ENCODE results near the gene AGAP1. TPM values are rescaled to one million over a fixed set of nuclear protein-coding genes. Genes with fewer than 3 reads are reported as not detected.
A peak's percentile ranks its signal among the peaks of the same experiment; 100 is the strongest.

AGAP1 gene
- total RNA-seq, 1 donor = 18.5 TPM

GRCh38 chr2:235799281-235799680 is 305.4 kb downstream of the AGAP1 start:
- Histone ChIP-seq H3K4me3 (ENCODE audit: insufficient read depth, low read length) (no peak overlapping the region), H3K9me3 (ENCODE audit: low read depth, low read length) (no peaks in the 10 kb centered on the region), H4K20me1 (ENCODE audit: insufficient read depth, low read length) (peaks cover 6% of the 10 kb centered on the region), H3K36me3 (ENCODE audit: insufficient read depth, low read length) (peaks cover 10% of the 10 kb centered on the region), H3K27ac (ENCODE audit: low read depth, low read length) (no peak overlapping the region), H2AFZ (ENCODE audit: low read length) (no peak overlapping the region), H3K4me1 (ENCODE audit: insufficient read depth, low read length) (no peaks in the 10 kb centered on the region), H3K27me3 (ENCODE audit: insufficient read depth, low read length) (no peaks in the 10 kb centered on the region), H3K4me2 (ENCODE audit: insufficient read depth, low read length) (no peak overlapping the region), H3K79me2 (ENCODE audit: insufficient read depth, low read length) (peaks cover 4% of the 10 kb centered on the region)
- no peak for DNase-seq (ENCODE audit: insufficient read length, low spot score, missing footprints)
- no peak for TF ChIP-seq CTCF (IDR thresholded peaks at IDR 0.05; ENCODE audit: extremely low read depth, low read depth, low read length)

- H4K20me1 ChIP-seq (ENCODE audit: insufficient read depth, low read length) = peaks cover 6% of the 10 kb centered on the region
- H3K36me3 ChIP-seq (ENCODE audit: insufficient read depth, low read length) = peaks cover 10% of the 10 kb centered on the region
- no peak for DNase-seq (ENCODE audit: insufficient read length, low spot score, missing footprints)
- H3K27me3 ChIP-seq (ENCODE audit: insufficient read depth, low read length) = no peaks in the 10 kb centered on the region
- H3K4me3 ChIP-seq (ENCODE audit: insufficient read depth, low read length) = no peak overlapping the region
- no peaks in the 10 kb centered on the region for H3K4me1 ChIP-seq (ENCODE audit: insufficient read depth, low read length)
- H3K79me2 ChIP-seq (ENCODE audit: insufficient read depth, low read length) = peaks cover 4% of the 10 kb centered on the region
- H2AFZ ChIP-seq (ENCODE audit: low read length) = no peak overlapping the region
- TF ChIP-seq CTCF (IDR thresholded peaks at IDR 0.05; ENCODE audit: extremely low read depth, low read depth, low read length) = no peak
- H3K27ac ChIP-seq (ENCODE audit: low read depth, low read length) = no peak overlapping the region
- H3K4me2 ChIP-seq (ENCODE audit: insufficient read depth, low read length) = no peak overlapping the region
- H3K9me3 ChIP-seq (ENCODE audit: low read depth, low read length) = no peaks in the 10 kb centered on the region
Measured at GRCh38 chr2:235802542-235802941, 308.7 kb downstream of the AGAP1 start.

- TF ChIP-seq CTCF (IDR thresholded peaks at IDR 0.05; ENCODE audit: extremely low read depth, low read depth, low read length) = peak; percentile 32
- no peak for DNase-seq (ENCODE audit: insufficient read length, low spot score, missing footprints)
- no peaks in the 10 kb centered on the region for H3K9me3 ChIP-seq (ENCODE audit: low read depth, low read length)
- H3K4me1 ChIP-seq (ENCODE audit: insufficient read depth, low read length) = no peaks in the 10 kb centered on the region
- peaks cover 6% of the 10 kb centered on the region for H4K20me1 ChIP-seq (ENCODE audit: insufficient read depth, low read length)
- H3K36me3 ChIP-seq (ENCODE audit: insufficient read depth, low read length) = peaks cover 10% of the 10 kb centered on the region
- H3K27me3 ChIP-seq (ENCODE audit: insufficient read depth, low read length) = no peaks in the 10 kb centered on the region
- no peak overlapping the region for H3K4me2 ChIP-seq (ENCODE audit: insufficient read depth, low read length)
- H3K79me2 ChIP-seq (ENCODE audit: insufficient read depth, low read length) = peaks cover 4% of the 10 kb centered on the region
- no peak overlapping the region for H3K27ac ChIP-seq (ENCODE audit: low read depth, low read length)
- H3K4me3 ChIP-seq (ENCODE audit: insufficient read depth, low read length) = no peak overlapping the region
- no peak overlapping the region for H2AFZ ChIP-seq (ENCODE audit: low read length)
Measured at GRCh38 chr2:235803028-235803427, 309.2 kb downstream of the AGAP1 start.

GRCh38 chr2:235804676-235805075 is 310.8 kb downstream of the AGAP1 start:
- TF ChIP-seq CTCF (IDR thresholded peaks at IDR 0.05; ENCODE audit: extremely low read depth, low read depth, low read length) = no peak
- H3K4me2 ChIP-seq (ENCODE audit: insufficient read depth, low read length) = no peak overlapping the region
- H3K27me3 ChIP-seq (ENCODE audit: insufficient read depth, low read length) = no peaks in the 10 kb centered on the region
- no peaks in the 10 kb centered on the region for H3K4me1 ChIP-seq (ENCODE audit: insufficient read depth, low read length)
- no peak overlapping the region for H3K27ac ChIP-seq (ENCODE audit: low read depth, low read length)
- no peaks in the 10 kb centered on the region for H3K9me3 ChIP-seq (ENCODE audit: low read depth, low read length)
- DNase-seq (ENCODE audit: insufficient read length, low spot score, missing footprints) = no peak
- H3K79me2 ChIP-seq (ENCODE audit: insufficient read depth, low read length) = peaks cover 4% of the 10 kb centered on the region
- H3K36me3 ChIP-seq (ENCODE audit: insufficient read depth, low read length) = peaks cover 7% of the 10 kb centered on the region
- peaks cover 6% of the 10 kb centered on the region for H4K20me1 ChIP-seq (ENCODE audit: insufficient read depth, low read length)
- H2AFZ ChIP-seq (ENCODE audit: low read length) = no peak overlapping the region
- no peak overlapping the region for H3K4me3 ChIP-seq (ENCODE audit: insufficient read depth, low read length)
